ENCODE measurements around the gene ATP6V0D1.

The ATP6V0D1 gene

GRCh38 chr16:67486805-67487204 lies 5.8 kb upstream of the ATP6V0D1 start:
- no peak for DNase-seq (ENCODE audit: low read depth in 1 of 2, low spot score in 1 of 2)
- in situ Hi-C loops (cut with HindIII; ENCODE audit: low pct_unique_long_range_greater_than_20kb, low sequenced_read_pairs), result no loop called here
- no peak for TF ChIP-seq JUND (IDR thresholded peaks at IDR 0.05; ENCODE audit: low read depth)

- in situ Hi-C loops (cut with HindIII; ENCODE audit: low pct_unique_long_range_greater_than_20kb, low sequenced_read_pairs), result no loop called here
- DNase-seq (ENCODE audit: low read depth in 1 of 2, low spot score in 1 of 2), result no peak
- no peak for TF ChIP-seq JUND (IDR thresholded peaks at IDR 0.05; ENCODE audit: low read depth)
Observed at GRCh38 chr16:67483731-67484525, 3.0 kb upstream of the ATP6V0D1 start.

GRCh38 chr16:67483150-67483549 lies 2.2 kb upstream of the ATP6V0D1 start, which contains the start of gene AGRP:
TSS of gene AGRP (minus strand) at chr16:67483547. CDS start at chr16:67483398, 149 bp downstream.
- DNase-seq (ENCODE audit: low read depth in 1 of 2, low spot score in 1 of 2), result no peak
- in situ Hi-C loops (cut with HindIII; ENCODE audit: low pct_unique_long_range_greater_than_20kb, low sequenced_read_pairs), result no loop called here
- TF ChIP-seq JUND (IDR thresholded peaks at IDR 0.05; ENCODE audit: low read depth), result no peak

GRCh38 chr16:67482233-67482924 lies 1.4 kb upstream of the ATP6V0D1 start:
- no peak for DNase-seq (ENCODE audit: low read depth in 1 of 2, low spot score in 1 of 2)
- no peak for TF ChIP-seq JUND (IDR thresholded peaks at IDR 0.05; ENCODE audit: low read depth)
- in situ Hi-C loops (cut with HindIII; ENCODE audit: low pct_unique_long_range_greater_than_20kb, low sequenced_read_pairs), result no loop called here

- no peak for TF ChIP-seq JUND (IDR thresholded peaks at IDR 0.05; ENCODE audit: low read depth)
- in situ Hi-C loops (cut with HindIII; ENCODE audit: low pct_unique_long_range_greater_than_20kb, low sequenced_read_pairs), result no loop called here
- DNase-seq (ENCODE audit: low read depth in 1 of 2, low spot score in 1 of 2), result no peak
Observed at GRCh38 chr16:67481561-67482232, 740 bp upstream of the ATP6V0D1 start.

GRCh38 chr16:67477960-67478554 lies 2.9 kb downstream of the ATP6V0D1 start:
- no peak for TF ChIP-seq JUND (IDR thresholded peaks at IDR 0.05; ENCODE audit: low read depth)
- in situ Hi-C loops (cut with HindIII; ENCODE audit: low pct_unique_long_range_greater_than_20kb, low sequenced_read_pairs), result no loop called here
- no peak for DNase-seq (ENCODE audit: low read depth in 1 of 2, low spot score in 1 of 2)

- TF ChIP-seq JUND (IDR thresholded peaks at IDR 0.05; ENCODE audit: low read depth), result no peak
- in situ Hi-C loops (cut with HindIII; ENCODE audit: low pct_unique_long_range_greater_than_20kb, low sequenced_read_pairs), result no loop called here
- no peak for DNase-seq (ENCODE audit: low read depth in 1 of 2, low spot score in 1 of 2)
Observed at GRCh38 chr16:67474551-67475455, 6.2 kb downstream of the ATP6V0D1 start.

- DNase-seq (ENCODE audit: low read depth in 1 of 2, low spot score in 1 of 2), result no peak
- no peak for TF ChIP-seq JUND (IDR thresholded peaks at IDR 0.05; ENCODE audit: low read depth)
- in situ Hi-C loops (cut with HindIII; ENCODE audit: low pct_unique_long_range_greater_than_20kb, low sequenced_read_pairs), result no loop called here
Observed at GRCh38 chr16:67471758-67472384, 9.1 kb downstream of the ATP6V0D1 start.

- in situ Hi-C loops (cut with HindIII; ENCODE audit: low pct_unique_long_range_greater_than_20kb, low sequenced_read_pairs), result no loop called here
- no peak for TF ChIP-seq JUND (IDR thresholded peaks at IDR 0.05; ENCODE audit: low read depth)
- peak in 1 of 2 experiments; percentile 51 for DNase-seq (ENCODE audit: low read depth in 1 of 2, low spot score in 1 of 2)
Observed at GRCh38 chr16:67470359-67470758, 10.6 kb downstream of the ATP6V0D1 start.

GRCh38 chr16:67468731-67469130 lies 12.2 kb downstream of the ATP6V0D1 start:
- no peak for TF ChIP-seq JUND (IDR thresholded peaks at IDR 0.05; ENCODE audit: low read depth)
- no peak for DNase-seq (ENCODE audit: low read depth in 1 of 2, low spot score in 1 of 2)
- in situ Hi-C loops (cut with HindIII; ENCODE audit: low pct_unique_long_range_greater_than_20kb, low sequenced_read_pairs), result no loop called here

- in situ Hi-C loops (cut with HindIII; ENCODE audit: low pct_unique_long_range_greater_than_20kb, low sequenced_read_pairs), result no loop called here
- TF ChIP-seq JUND (IDR thresholded peaks at IDR 0.05; ENCODE audit: low read depth), result no peak
- no peak for DNase-seq (ENCODE audit: low read depth in 1 of 2, low spot score in 1 of 2)
Observed at GRCh38 chr16:67466581-67466980, 14.4 kb downstream of the ATP6V0D1 start.
